LoVo (cell line): ENCODE data around the gene TREX2.
A peak's percentile ranks its signal among the peaks of the same experiment; 100 is the strongest.
"Not testable (repeated sequence)": the region's sequence is repeated elsewhere in the genome, so short reads cannot be mapped to it uniquely, and the experiment has no call there.

ENCODE experiments used
- DNase-seq: peaks from one replicate; pipeline ENCODE4 v3.0.0-alpha.2; 2016; ENCODE audit warnings: low spot score

TREX2 gene

GRCh38 chrX:153407736-153408135, 38.1 kb downstream of the TREX2 start:
- DNase-seq: no peak

DNA sequence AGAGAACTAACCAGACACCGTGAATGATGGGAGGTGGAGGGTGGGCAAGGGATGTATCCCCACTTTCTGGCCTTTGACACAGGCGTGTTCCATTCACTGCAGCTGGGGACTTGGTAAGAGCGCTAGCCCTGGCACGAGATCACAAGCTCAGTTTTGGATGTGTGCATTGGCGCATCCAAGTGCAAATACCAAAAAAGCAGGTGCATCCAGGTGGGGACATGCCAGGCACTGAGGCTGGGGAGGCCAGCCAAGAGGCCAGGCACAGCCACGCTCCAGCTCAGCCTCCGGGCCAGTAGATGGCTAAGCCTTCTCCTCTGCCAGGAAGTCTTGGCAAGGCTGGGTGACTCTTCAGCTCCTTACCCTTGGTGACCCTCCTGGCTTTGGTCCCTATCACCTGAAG, 39.0 kb downstream of the TREX2 start:
- DNase-seq: no peak

DNA sequence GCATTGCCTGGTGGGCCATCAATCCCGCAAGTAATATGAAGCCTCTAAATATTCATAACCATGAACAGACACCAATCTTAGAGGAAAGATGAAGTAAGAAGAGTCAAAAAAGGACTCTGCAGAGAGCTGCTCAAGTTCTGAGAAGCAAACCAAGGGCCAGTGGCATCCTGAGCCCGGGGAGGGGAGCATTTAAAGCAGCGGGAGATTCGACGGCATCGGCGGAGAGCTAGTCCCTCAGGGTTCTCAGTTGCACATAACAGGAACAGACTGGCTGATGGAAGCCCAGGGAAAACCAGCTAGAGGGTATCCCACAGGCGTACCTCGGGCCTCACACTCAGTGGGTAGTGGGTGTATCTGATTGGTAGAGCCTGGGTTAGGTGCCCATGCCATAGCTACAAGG, 39.8 kb downstream of the TREX2 start:
- DNase-seq: no peak

DNA sequence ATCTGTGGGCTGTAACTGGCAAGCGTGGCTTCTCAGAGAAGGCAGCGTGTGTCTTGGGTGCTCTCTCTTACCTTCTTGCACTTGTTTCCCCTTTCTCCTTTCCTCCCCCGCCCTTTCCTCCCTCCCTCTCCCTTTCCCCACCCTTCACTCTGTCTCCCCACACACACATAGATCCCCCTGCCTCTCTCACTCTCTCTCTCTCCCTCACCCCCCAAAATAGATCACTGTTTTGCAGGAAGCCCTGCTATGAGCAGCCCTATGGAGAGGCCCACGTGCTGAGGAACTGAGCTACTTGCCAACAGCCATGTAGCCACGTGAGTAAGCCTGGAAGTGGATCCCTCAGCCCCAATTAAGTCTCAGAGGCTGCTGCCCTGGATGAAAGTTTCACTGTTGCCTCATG, 40.4 kb downstream of the TREX2 start:
- no peak for DNase-seq

DNA sequence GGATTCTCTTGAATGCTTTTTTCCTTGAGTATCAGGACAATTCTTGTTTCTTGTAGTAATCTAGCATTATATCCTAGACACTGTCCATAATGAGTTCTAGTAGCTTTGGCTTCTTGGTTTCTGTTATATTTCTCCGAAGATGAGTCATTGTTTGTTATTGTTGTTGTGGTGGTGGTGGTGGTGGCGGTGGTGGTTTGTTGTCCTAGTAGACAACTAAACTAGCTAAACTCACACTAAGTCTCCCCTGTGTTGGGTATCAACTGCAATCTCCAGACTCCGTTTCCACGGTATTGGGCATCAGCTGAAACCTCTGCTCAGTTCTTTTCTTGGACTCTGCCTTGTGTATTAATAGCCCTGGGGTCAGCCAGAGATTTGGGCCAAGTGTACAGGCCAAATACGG, 41.5 kb downstream of the TREX2 start:
- not testable (repeated sequence) for DNase-seq

- no peak for DNase-seq
Observed at GRCh38 chrX:153401133-153401764, 44.6 kb downstream of the TREX2 start, which contains the start of gene PNMA6E. PNMA6E (minus strand) TSS chrX:153401350; CDS start chrX:153398849, 2,501 bp downstream.

- peak; percentile 36 for DNase-seq
Observed at GRCh38 chrX:153400146-153401132, 45.4 kb downstream of the TREX2 start.

DNA sequence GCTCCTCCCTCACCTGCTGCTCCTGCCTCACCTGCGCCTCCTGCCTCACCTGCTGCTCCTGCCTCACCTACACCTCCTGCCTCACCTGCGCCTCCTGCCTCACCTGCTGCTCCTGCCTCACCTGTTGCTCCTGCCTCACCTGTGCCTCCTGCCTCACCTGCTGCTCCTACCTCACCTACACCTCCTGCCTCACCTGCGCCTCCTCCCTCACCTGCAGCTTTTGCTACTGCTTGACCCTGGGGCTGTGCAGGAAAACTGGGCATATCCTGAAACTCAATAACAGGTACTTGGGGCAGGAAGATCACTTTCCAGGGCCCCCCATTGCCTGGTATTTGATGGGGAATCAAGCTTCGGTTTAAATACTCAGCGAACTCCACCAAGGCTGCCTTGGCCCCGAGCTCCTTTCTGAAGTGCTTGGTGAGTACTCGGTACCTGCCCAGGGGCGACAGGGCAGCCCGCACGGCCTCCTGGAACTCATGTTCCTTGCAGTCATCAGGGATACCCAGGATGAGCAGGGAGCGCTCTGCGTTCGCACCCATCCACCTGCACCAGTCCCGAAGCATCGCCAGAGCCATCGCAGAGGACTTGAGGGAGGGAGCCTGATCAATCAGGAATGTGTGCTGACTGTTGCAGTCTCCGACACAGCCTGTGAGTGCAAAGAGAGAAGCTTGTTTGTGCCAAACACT, 47.4 kb downstream of the TREX2 start:
- no peak for DNase-seq

DNA sequence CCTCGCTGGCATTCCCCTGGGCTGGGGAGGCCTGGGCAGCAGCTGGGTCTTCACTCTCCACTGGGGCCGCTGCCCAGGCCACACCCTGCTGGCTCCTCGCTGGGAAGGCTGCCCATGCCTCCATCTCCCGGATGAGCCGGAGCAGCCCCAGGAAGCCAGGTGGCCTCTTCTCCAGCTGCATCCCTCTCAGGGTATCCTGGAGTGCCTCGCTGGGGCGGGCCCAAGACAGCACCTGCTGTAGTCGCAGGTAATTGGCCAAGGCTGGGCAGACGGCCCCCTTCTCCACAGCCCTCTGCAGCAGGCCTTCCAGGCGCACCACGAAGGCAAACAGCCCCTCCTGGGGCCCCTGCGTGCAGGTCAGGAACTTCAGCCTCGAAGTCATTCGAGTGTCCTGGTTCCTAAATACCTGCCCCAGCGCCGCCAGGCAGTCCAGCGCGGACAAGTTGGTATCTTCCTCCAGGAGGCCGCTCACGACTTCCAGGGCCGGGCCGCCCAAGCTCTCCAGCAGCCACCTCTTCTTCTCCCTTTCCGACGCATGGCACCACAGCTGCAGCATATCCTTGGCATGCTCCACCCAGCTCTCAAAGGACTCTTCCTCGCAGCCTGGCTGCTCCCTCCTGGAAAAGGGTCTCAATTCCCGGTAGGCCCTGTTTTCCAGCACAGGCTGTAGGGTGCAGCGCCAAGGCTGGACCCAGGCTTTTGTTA, 48.4 kb downstream of the TREX2 start:
- DNase-seq: no peak

GRCh38 chrX:153396320-153397195, 49.3 kb downstream of the TREX2 start:
- no peak for DNase-seq

GRCh38 chrX:153395613-153396319, 50.1 kb downstream of the TREX2 start:
- no peak for DNase-seq

DNA sequence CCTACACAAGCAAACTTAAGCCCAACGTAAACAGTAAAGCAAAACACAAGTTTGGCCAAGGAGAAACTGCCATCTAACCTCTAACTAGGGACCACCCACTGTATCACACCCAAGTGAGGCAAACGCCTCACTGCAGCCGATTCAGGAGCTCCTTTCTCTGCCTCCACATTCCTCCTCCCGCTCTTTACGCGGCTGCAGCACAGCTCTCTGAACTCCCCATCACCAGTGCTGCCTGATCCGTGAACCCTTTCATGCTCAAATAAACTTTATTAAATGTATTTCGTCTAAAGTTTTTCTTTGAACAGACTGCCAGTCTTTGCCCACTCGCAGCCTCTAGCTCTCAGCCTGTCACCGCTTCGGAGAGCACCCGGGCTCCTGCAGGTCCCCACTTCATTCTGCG, 51.2 kb downstream of the TREX2 start:
- DNase-seq: no peak
